ENCODE measurements around the gene ANO2.

GRCh38 chr12:5807514-5808219 is 137.4 kb downstream of the ANO2 start:
- TF ChIP-seq POLR2A (IDR thresholded peaks at IDR 0.05) = no peak
- TF ChIP-seq CTCF (IDR thresholded peaks at IDR 0.05) = no peak
- TF ChIP-seq POLR2AphosphoS5 (IDR thresholded peaks at IDR 0.05) = no peak

All from stomach (tissue), 4 donors.